Embryonic facial prominence (tissue), 1 donor: ENCODE results near the gene UQCC2.

ENCODE experiments used
- DNase-seq: peaks from one replicate; pipeline ENCODE4 v3.0.0-alpha.2; 2016; ENCODE audit errors: extremely low spot score

Gene UQCC2

DNA sequence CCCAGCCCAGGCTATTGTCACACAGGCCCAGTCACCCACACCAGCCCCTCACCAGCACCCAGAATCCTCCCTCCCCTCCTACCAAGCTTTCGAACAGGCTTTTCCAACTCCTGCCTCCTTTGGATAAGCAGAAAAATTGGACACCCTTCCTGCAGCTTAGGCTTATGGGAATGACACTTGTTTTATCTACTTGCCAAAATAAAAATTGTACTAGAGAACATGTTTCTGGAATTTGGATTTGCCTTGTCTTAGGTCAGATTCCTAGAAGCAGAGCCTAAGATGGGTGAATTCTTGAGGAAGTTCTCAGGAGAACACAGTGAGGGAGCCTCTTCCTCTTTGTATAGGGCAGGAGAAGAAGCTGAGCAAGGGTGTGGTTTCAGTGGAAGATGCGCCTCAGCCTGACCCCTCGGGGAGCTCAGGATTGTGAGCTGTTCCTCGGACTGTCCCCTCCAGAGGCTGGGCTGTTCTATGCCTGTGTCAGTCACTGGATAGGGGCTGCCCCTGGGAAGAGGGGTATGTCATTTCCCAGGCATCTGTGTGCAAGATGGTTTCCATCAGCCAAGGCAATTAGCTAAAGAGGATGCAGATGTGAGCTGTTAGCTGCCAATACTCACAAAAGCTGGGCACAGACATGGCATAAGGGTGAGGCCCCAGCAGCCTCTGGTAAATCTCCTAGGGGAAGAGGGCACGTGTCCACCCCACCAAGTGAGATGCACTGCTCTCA, 56.5 kb downstream of the UQCC2 start:
- DNase-seq: peak; percentile 65

- DNase-seq: no peak
Observed at GRCh38 chr6:33652002-33652401, 59.5 kb downstream of the UQCC2 start.

GRCh38 chr6:33651403-33651802, 60.1 kb downstream of the UQCC2 start:
- no peak for DNase-seq
